ENCODE measurements around the gene ADAMTS2. TPM values are rescaled to one million over a fixed set of nuclear protein-coding genes. Genes with fewer than 3 reads are reported as not detected.
A peak's percentile ranks its signal among the peaks of the same experiment; 100 is the strongest.

The ADAMTS2 gene
- total RNA-seq, 1 donor from 2014 or later = 18.8 TPM

DNA sequence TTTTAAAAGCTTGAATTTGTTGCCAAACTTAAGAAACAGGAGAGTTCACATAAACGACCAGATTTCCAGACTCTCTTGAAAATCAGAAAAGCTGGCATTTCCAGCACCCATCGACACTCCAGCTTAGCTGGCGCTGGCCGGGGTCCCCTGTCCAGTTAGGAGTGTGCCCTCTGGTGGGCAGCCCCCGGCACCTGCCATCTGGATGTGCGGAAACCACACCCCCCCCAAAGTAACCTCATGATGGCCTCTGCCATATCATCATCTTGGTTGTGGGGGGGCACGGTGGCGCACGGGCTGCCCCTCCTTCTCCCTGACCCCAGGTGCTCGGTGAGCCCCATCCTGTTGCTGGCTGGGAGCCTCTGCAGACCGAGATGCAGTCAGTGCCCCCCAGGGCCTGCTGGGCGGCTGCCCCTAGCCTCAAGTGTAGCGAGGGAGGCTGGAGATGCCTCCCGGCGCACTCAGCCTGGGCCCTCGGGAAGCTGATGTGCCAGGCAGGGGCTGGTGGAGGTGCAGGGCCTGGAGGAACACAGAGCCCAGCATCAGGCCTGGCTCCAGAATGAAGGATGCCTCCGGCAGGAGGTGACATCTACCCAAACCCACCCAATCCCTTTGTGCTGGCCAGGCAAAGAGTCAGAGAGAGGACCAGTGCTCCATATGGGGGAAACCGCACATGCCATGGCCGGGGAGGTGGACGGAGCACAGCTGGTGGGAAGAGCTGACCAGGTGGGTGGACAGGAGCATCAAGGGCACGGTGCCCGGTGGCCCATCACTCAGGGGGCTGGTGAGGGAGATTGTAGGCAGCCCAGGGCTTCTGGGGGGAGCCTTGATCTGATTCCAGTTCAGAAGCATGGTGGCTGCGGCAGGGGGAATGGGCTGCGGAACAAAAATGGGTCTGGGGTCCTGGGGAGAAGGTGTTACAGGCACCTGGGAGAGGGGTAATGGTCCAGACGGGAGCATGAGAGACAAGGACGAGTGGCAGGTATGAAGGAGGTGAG lies 70.6 kb downstream of the ADAMTS2 start:
- H3K9me3 ChIP-seq (ENCODE audit: insufficient read depth, low read depth, low read length) = no peaks in the 10 kb centered on the region
- Mint-ChIP-seq H3K27ac (ENCODE audit: unreplicated experiment) (no peak overlapping the region), H3K36me3 (ENCODE audit: low read depth, unreplicated experiment) (no peaks in the 10 kb centered on the region), H3K4me1 (ENCODE audit: low read depth, unreplicated experiment) (peaks cover 23% of the 10 kb centered on the region), H3K9me3 (ENCODE audit: unreplicated experiment) (peaks cover 3% of the 10 kb centered on the region), H3K27me3 (ENCODE audit: low read depth, unreplicated experiment) (peaks cover 9% of the 10 kb centered on the region), H3K4me3 (ENCODE audit: unreplicated experiment) (no peak overlapping the region)
- H3K36me3 ChIP-seq (ENCODE audit: insufficient read depth, low read length) = no peaks in the 10 kb centered on the region
- no peak overlapping the region for H3K4me2 ChIP-seq (ENCODE audit: low read length)
- H3K4me1 ChIP-seq (ENCODE audit: insufficient read depth, low read length) = peaks cover 20% of the 10 kb centered on the region
- H4K20me1 ChIP-seq (ENCODE audit: insufficient read depth, low read length) = no peaks in the 10 kb centered on the region
- DNase-seq (ENCODE audit: low read depth) (no peak), FAIRE-seq (no peak)
- no peak overlapping the region for H3K4me3 ChIP-seq (ENCODE audit: insufficient read depth, low read depth, low read length)
- H3K27me3 ChIP-seq (ENCODE audit: insufficient read depth, low read length) = no peaks in the 10 kb centered on the region
- H2AFZ ChIP-seq (ENCODE audit: low read depth, low read length) = no peak overlapping the region
- no peak overlapping the region for H3K27ac ChIP-seq (ENCODE audit: low read depth, low read length)
- H3K9ac ChIP-seq (ENCODE audit: low read length) = peak overlapping the region; percentile 60
- no peaks in the 10 kb centered on the region for H3K79me2 ChIP-seq (ENCODE audit: insufficient read depth, low read length)
- TF ChIP-seq, protein P1, sequence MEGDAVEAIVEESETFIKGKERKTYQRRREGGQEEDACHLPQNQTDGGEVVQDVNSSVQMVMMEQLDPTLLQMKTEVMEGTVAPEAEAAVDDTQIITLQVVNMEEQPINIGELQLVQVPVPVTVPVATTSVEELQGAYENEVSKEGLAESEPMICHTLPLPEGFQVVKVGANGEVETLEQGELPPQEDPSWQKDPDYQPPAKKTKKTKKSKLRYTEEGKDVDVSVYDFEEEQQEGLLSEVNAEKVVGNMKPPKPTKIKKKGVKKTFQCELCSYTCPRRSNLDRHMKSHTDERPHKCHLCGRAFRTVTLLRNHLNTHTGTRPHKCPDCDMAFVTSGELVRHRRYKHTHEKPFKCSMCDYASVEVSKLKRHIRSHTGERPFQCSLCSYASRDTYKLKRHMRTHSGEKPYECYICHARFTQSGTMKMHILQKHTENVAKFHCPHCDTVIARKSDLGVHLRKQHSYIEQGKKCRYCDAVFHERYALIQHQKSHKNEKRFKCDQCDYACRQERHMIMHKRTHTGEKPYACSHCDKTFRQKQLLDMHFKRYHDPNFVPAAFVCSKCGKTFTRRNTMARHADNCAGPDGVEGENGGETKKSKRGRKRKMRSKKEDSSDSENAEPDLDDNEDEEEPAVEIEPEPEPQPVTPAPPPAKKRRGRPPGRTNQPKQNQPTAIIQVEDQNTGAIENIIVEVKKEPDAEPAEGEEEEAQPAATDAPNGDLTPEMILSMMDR (IDR thresholded peaks at IDR 0.05; ENCODE audit: insufficient read depth, low read depth, low read length) = no peak
- TF ChIP-seq EZH2 (IDR thresholded peaks at IDR 0.05; ENCODE audit: insufficient read depth, low read length) = no peak

DNA sequence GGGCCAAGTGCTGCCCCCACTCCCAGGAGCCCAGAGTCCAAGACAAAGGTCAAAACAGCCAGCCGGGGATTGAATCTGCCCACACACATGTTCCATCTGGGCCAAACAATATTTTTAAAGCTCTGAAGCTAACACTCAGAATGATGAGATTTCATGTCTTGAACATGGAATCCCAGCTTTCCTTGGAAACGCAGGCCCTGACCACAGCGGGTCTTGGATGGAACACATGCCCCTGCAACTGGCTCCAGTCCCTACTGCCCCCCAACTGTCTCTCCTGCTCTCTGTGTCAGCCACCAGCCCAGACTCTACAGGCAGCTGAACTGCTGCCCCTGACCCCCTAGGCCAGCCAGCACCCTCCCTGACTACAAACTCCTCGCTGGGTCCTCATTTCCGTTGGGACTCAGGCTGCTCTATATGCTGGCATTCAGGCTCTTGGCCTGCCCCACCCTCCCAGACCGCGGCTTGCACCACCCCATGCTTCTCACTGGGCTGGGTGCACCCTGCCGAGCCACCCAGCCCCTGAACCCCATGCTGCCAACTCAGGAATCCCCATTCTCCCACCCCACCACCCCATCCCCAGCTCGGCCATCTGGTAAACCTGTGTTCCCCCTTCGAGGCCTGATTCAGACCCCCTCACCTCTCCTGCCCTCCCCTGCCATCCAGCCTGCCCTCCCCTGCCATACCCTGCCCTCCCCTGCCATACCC lies 71.7 kb downstream of the ADAMTS2 start:
- Histone ChIP-seq H2AFZ (ENCODE audit: low read depth, low read length) (no peak overlapping the region), H4K20me1 (ENCODE audit: insufficient read depth, low read length) (no peaks in the 10 kb centered on the region), H3K27me3 (ENCODE audit: insufficient read depth, low read length) (no peaks in the 10 kb centered on the region), H3K9ac (ENCODE audit: low read length) (no peak overlapping the region), H3K9me3 (ENCODE audit: insufficient read depth, low read depth, low read length) (no peaks in the 10 kb centered on the region), H3K27ac (ENCODE audit: low read depth, low read length) (no peak overlapping the region), H3K36me3 (ENCODE audit: insufficient read depth, low read length) (no peaks in the 10 kb centered on the region), H3K4me3 (ENCODE audit: insufficient read depth, low read depth, low read length) (no peak overlapping the region), H3K79me2 (ENCODE audit: insufficient read depth, low read length) (no peaks in the 10 kb centered on the region), H3K4me2 (ENCODE audit: low read length) (no peak overlapping the region), H3K4me1 (ENCODE audit: insufficient read depth, low read length) (peaks cover 20% of the 10 kb centered on the region)
- Mint-ChIP-seq H3K4me1 (ENCODE audit: low read depth, unreplicated experiment) (peaks cover 23% of the 10 kb centered on the region), H3K36me3 (ENCODE audit: low read depth, unreplicated experiment) (no peaks in the 10 kb centered on the region), H3K9me3 (ENCODE audit: unreplicated experiment) (peaks cover 3% of the 10 kb centered on the region), H3K27me3 (ENCODE audit: low read depth, unreplicated experiment) (peaks cover 7% of the 10 kb centered on the region), H3K4me3 (ENCODE audit: unreplicated experiment) (no peak overlapping the region), H3K27ac (ENCODE audit: unreplicated experiment) (no peak overlapping the region)
- DNase-seq (ENCODE audit: low read depth) (no peak), FAIRE-seq (no peak)
- no peak for TF ChIP-seq EZH2 (IDR thresholded peaks at IDR 0.05; ENCODE audit: insufficient read depth, low read length)

DNA sequence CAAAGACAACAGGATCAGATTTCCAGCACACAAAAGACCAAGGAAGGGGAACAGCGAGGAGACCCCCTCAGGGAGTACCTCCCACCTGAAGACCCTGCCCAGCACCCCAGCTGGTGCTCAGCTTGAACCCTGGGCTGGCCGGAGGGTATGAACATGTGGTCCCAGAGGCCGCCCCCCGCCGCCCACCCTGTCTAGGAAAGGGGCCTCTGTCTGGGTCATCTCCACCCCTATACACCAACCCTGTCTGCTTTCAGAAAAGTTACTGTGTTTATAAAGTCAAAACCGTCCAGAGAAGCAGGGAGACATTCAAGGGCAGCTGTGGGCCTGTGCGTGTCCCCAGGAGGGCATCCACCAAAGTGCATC lies 72.2 kb downstream of the ADAMTS2 start:
- no peak for DNase-seq (ENCODE audit: low read depth)
- no peaks in the 10 kb centered on the region for H3K36me3 ChIP-seq (ENCODE audit: insufficient read depth, low read length)
- FAIRE-seq = no peak
- H3K27ac ChIP-seq (ENCODE audit: low read depth, low read length) = no peak overlapping the region
- no peak overlapping the region for H3K4me2 ChIP-seq (ENCODE audit: low read length)
- no peak overlapping the region for H2AFZ ChIP-seq (ENCODE audit: low read depth, low read length)
- no peaks in the 10 kb centered on the region for H4K20me1 ChIP-seq (ENCODE audit: insufficient read depth, low read length)
- Mint-ChIP-seq H3K27ac (ENCODE audit: unreplicated experiment) (no peak overlapping the region), H3K4me1 (ENCODE audit: low read depth, unreplicated experiment) (peaks cover 22% of the 10 kb centered on the region), H3K9me3 (ENCODE audit: unreplicated experiment) (peaks cover 3% of the 10 kb centered on the region), H3K27me3 (ENCODE audit: low read depth, unreplicated experiment) (peaks cover 7% of the 10 kb centered on the region), H3K36me3 (ENCODE audit: low read depth, unreplicated experiment) (no peaks in the 10 kb centered on the region), H3K4me3 (ENCODE audit: unreplicated experiment) (no peak overlapping the region)
- H3K9me3 ChIP-seq (ENCODE audit: insufficient read depth, low read depth, low read length) = no peaks in the 10 kb centered on the region
- no peak overlapping the region for H3K4me3 ChIP-seq (ENCODE audit: insufficient read depth, low read depth, low read length)
- no peak overlapping the region for H3K9ac ChIP-seq (ENCODE audit: low read length)
- H3K27me3 ChIP-seq (ENCODE audit: insufficient read depth, low read length) = no peaks in the 10 kb centered on the region
- H3K4me1 ChIP-seq (ENCODE audit: insufficient read depth, low read length) = peaks cover 20% of the 10 kb centered on the region
- TF ChIP-seq EZH2 (IDR thresholded peaks at IDR 0.05; ENCODE audit: insufficient read depth, low read length) = no peak
- TF ChIP-seq, protein P1 (IDR thresholded peaks at IDR 0.05; ENCODE audit: insufficient read depth, low read depth, low read length) = no peak
- no peaks in the 10 kb centered on the region for H3K79me2 ChIP-seq (ENCODE audit: insufficient read depth, low read length)

Data from astrocyte (in vitro differentiated cells and primary cell).